GM12872 (cell line): ENCODE measurements around the gene RGS8.

ENCODE experiments used
- CTCF ChIP-seq: IDR thresholded peaks from 3 replicates; pipeline ENCODE4 v1.5.1; 2011; ENCODE audit warnings: low read depth, mild to moderate bottlenecking, low read length, moderate library complexity; ENCODE audit not compliant: insufficient read depth

Gene RGS8

GRCh38 chr1:182682898-182683501 lies 1.4 kb downstream of the RGS8 start:
- TF ChIP-seq CTCF, result no peak

GRCh38 chr1:182682406-182682805 lies 2.0 kb downstream of the RGS8 start:
- TF ChIP-seq CTCF, result no peak

GRCh38 chr1:182681568-182681912 lies 2.8 kb downstream of the RGS8 start:
- TF ChIP-seq CTCF, result no peak

- no peak for TF ChIP-seq CTCF
These were observed 3.4 kb downstream of the RGS8 start for GRCh38 chr1:182680901-182681567.

- TF ChIP-seq CTCF, result no peak
These were observed 4.0 kb downstream of the RGS8 start for GRCh38 chr1:182680408-182680807.

GRCh38 chr1:182679684-182680083 lies 4.7 kb downstream of the RGS8 start:
- TF ChIP-seq CTCF, result no peak

- no peak for TF ChIP-seq CTCF
These were observed 6.8 kb downstream of the RGS8 start for GRCh38 chr1:182677397-182678098.
